Measurements from ENCODE around the gene ZNF418.
A peak's percentile ranks its signal among the peaks of the same experiment; 100 is the strongest.
"Not testable (repeated sequence)": the region's sequence is repeated elsewhere in the genome, so short reads cannot be mapped to it uniquely, and the experiment has no call there.

ZNF418 gene

DNA sequence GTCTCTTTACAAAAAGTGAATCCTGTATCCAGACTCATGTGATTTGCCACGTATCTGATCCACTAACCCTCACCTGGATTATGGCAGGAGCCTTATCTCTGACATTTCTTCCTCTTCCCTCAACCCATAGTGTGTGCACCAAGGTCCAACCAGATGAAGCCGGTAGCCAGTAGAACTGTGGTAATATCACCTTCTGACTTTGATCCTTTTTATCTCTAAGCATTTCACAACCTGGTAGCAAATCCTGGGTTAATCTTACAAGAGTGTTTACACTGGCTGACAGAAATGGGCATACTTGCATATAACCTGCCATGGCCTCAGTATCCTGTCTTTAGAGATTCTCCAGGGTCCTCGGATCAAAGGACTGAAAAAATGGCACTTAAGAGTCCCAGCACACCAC, 20.7 kb downstream of the ZNF418 start:
- TF ChIP-seq CTCF (IDR thresholded peaks at IDR 0.05; ENCODE audit: extremely low read depth, missing control alignments) = no peak
- DNase-seq (ENCODE audit: low spot score) = no peak

GRCh38 chr19:57907394-57907793, 27.8 kb downstream of the ZNF418 start:
- no peak for DNase-seq (ENCODE audit: low spot score)
- no peak for TF ChIP-seq CTCF (IDR thresholded peaks at IDR 0.05; ENCODE audit: extremely low read depth, missing control alignments)

- DNase-seq (ENCODE audit: low spot score) = no peak
- TF ChIP-seq CTCF (IDR thresholded peaks at IDR 0.05; ENCODE audit: extremely low read depth, missing control alignments) = no peak
These were observed 29.9 kb downstream of the ZNF418 start for GRCh38 chr19:57905258-57905657.

- TF ChIP-seq CTCF (IDR thresholded peaks at IDR 0.05; ENCODE audit: extremely low read depth, missing control alignments) = no peak
- DNase-seq (ENCODE audit: low spot score) = no peak
These were observed 31.5 kb downstream of the ZNF418 start for GRCh38 chr19:57903618-57904184.

DNA sequence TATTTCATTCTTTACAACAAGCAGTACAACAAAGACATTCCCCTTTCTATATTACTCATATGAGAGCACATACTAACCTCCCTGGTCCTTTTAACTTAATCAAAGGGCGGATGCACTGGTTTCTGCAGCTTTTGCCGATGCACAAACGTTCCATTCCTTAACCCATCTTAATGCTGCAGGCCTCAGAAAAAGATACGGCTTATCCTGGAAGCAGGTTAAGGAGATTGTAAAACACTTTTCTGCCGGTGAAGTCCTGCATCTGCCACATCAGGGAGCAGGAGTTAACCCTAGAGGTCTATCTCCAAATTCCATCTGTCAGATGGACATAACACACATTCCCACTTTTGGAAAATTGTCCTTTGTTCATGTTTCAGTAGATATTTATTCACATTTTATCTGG, 34.9 kb downstream of the ZNF418 start:
- no peak for DNase-seq (ENCODE audit: low spot score)
- no peak for TF ChIP-seq CTCF (IDR thresholded peaks at IDR 0.05; ENCODE audit: extremely low read depth, missing control alignments)

DNA sequence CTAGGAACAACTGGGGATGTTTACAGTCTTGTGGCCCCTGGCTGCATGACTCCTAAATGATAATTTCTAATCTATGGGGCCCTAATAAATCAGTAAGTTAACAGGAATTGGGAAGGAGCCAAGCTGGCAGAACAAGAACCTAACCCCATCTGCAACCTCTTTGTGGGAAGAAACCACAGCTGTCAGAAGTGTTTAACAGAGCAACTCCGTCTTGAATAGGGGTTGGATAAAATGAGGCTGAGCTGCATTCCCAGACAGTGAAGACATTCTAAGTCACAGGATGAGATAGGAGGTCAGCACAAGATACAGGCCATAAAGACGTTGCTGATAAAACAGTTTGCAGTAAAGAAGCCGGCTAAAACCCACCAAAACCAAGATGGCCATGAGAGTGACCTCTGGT, 44.5 kb downstream of the ZNF418 start:
- DNase-seq (ENCODE audit: low spot score) = not testable (repeated sequence)

- peak; percentile 64 for DNase-seq (ENCODE audit: low spot score)
- TF ChIP-seq CTCF (IDR thresholded peaks at IDR 0.05; ENCODE audit: extremely low read depth, missing control alignments) = peak; percentile 19
These were observed 46.5 kb downstream of the ZNF418 start, which contains the start of gene ZNF814 for GRCh38 chr19:57888560-57889231. Gene ZNF814, minus strand, starts transcription at chr19:57889037. Its CDS starts 235 bp downstream, at chr19:57888802.

GRCh38 chr19:57888107-57888559, 47.1 kb downstream of the ZNF418 start:
- DNase-seq (ENCODE audit: low spot score) = no peak
- no peak for TF ChIP-seq CTCF (IDR thresholded peaks at IDR 0.05; ENCODE audit: extremely low read depth, missing control alignments)

All from GM20000 (cell line).